NCI-H774 (cell line): ENCODE measurements around the gene GATAD2A.
A peak's percentile ranks its signal among the peaks of the same experiment; 100 is the strongest.

Experiments
- DNase-seq: peaks from one replicate; lab custom pipeline; 2025; lab: John Stamatoyannopoulos, UW

The GATAD2A gene

GRCh38 chr19:19488875-19489690 lies 83.6 kb downstream of the GATAD2A start:
- DNase-seq, result peak; percentile 20

GRCh38 chr19:19489804-19490204 lies 84.3 kb downstream of the GATAD2A start:
- no peak for DNase-seq

- peak; percentile 39 for DNase-seq
Measured at GRCh38 chr19:19490214-19490968, 84.9 kb downstream of the GATAD2A start.

- no peak for DNase-seq
Measured at GRCh38 chr19:19491321-19492025, 86.0 kb downstream of the GATAD2A start.

GRCh38 chr19:19492026-19492610 lies 86.6 kb downstream of the GATAD2A start:
- no peak for DNase-seq

- DNase-seq, result no peak
Measured at GRCh38 chr19:19493841-19494546, 88.5 kb downstream of the GATAD2A start.

DNA sequence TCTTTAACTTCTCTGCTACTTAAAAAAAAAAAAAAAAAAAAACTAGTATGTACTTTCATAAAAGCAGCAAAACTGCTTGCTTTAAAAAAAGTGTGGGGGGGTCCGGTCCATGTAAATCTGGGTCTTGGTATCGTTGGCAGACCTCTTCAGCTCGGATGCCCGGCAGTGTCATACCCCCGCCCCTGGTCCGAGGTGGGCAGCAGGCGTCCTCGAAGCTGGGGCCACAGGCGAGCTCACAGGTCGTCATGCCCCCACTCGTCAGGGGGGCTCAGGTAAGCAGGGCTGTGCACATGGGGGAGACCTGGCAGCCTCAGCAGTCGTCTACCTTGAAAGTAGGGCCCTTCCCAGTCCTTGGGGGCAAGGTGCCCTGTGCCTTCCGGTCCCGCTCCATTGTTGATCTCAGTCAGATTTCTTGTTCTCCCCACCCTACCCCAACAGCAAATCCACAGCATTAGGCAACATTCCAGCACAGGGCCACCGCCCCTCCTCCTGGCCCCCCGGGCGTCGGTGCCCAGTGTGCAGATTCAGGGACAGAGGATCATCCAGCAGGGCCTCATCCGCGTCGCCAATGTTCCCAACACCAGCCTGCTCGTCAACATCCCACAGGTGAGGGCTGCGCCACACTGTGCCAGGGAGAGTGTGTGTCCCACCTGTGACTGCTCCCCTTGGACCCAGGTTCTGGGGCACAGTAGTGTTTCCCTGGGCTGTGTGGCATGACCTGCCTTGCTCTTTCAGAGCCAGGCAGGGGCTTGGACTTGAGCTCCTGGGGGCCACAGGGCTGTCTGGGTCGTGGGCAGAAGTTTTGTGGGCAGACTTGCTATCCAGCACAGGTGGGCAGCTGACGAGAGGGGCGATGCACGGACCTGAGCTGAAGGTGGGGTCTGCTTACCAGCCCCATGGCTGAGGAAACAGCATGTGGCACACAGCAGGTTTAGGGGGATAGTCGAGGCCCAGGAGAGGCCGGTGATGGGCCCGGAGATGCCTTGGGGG lies 90.4 kb downstream of the GATAD2A start:
- no peak for DNase-seq

DNA sequence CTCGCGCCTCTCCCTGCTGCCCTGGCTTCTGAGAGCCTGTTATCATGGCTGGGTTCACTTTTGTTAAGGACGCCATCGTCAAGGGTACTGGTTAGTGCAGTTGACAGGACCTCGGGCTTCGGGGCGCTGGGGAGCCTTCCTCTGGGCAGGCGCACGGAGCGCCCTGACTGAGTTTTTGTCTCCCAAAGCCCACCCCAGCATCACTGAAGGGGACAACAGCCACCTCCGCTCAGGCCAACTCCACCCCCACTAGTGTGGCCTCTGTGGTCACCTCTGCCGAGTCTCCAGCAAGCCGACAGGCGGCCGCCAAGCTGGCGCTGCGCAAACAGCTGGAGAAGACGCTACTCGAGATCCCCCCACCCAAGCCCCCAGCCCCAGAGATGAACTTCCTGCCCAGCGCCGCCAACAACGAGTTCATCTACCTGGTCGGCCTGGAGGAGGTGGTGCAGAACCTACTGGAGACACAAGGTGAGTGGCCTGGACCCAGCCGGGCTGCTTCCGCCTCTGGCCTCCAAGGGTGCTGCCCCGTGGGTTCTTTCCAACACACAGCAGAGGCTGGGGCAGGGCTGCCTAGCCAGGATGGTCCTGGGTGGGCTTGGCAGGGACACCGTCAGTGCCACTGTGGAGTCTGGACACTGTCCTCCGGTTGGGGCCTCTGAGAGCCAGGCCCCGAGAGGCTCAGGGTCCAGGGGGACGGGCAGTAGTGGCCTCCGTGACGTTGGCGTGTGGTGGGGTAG lies 92.9 kb downstream of the GATAD2A start:
- no peak for DNase-seq

GRCh38 chr19:19499272-19499995 lies 94.0 kb downstream of the GATAD2A start:
- no peak for DNase-seq

GRCh38 chr19:19500975-19501644 lies 95.6 kb downstream of the GATAD2A start:
- no peak for DNase-seq

GRCh38 chr19:19501798-19502197 lies 96.3 kb downstream of the GATAD2A start:
- DNase-seq, result no peak

- DNase-seq, result no peak
Measured at GRCh38 chr19:19502281-19502680, 96.8 kb downstream of the GATAD2A start.

- no peak for DNase-seq
Measured at GRCh38 chr19:19502808-19503602, 97.5 kb downstream of the GATAD2A start.

GRCh38 chr19:19504754-19505668 lies 99.5 kb downstream of the GATAD2A start:
- DNase-seq, result no peak

DNA sequence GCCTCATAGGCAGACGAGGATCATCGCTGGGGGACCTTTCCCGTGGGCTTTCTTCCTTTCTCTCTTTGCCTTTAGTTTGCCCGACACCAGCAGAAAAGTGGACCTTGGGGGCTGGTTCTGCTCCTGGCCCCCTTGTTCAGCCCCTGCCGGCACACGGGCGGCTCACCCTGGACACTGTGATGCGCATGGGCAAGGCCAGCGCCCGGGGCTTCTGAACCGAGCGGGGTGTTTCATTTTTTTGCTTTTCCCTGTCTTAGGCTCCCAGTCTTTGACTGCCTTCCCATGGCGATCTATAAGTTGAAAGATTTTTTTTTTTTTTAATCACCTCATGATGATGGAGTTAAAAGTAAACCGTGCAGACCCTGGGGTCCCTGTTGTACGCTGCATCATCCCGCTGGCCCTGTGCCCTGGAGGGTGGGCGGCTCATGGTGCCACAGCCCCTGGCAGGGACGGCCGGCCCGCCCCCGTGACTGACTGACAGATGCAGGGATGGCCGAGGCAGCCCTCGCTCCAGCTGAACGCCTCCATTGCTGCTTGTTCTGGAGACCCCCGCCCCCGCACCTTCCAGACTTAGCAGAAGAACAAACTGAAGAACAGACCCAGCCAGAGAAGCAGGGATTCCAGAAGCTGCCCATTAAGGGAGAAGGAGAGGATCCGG lies 100.3 kb downstream of the GATAD2A start:
- DNase-seq, result no peak

GRCh38 chr19:19506592-19506991 lies 101.1 kb downstream of the GATAD2A start:
- DNase-seq, result no peak
